ENCODE measurements around the gene C10orf105.

The C10orf105 gene

GRCh38 chr10:71719464-71720201, at the start of gene C10orf105:
Gene C10orf105 (minus strand): TSS chr10:71719778. CDS start chr10:71716337, 3,441 bp downstream.
- Mint-ChIP-seq H3K27ac (peak within 1 kb of the TSS; percentile 65), H3K9me3 (no peaks in the 10 kb centered on the region)
- no peak for ATAC-seq (replicated peaks)

GRCh38 chr10:71767420-71768035, 48.0 kb upstream of the C10orf105 start:
- Mint-ChIP-seq H3K9me3 (no peaks in the 10 kb centered on the region), H3K27me3 (no peaks in the 10 kb centered on the region), H3K27ac (peak overlapping the region; percentile 94), H3K36me3 (peaks cover 0 to 3% of the 10 kb centered on the region in 2 donors), H3K4me3 (peak overlapping the region in 1 of 2 donors; percentile 75), H3K4me1 (peaks cover 54 to 75% of the 10 kb centered on the region in 2 donors)
- ATAC-seq (replicated peaks) (no peak), DNase-seq (no peak)

More at GRCh38 chr10:71719464-71720201, at the start of gene C10orf105:
- no peak for DNase-seq
- H3K4me3 Mint-ChIP-seq, result no peak within 1 kb of the TSS
- peaks cover 6 to 22% of the 10 kb centered on the region in 2 donors for H3K27me3 Mint-ChIP-seq
- H3K4me1 Mint-ChIP-seq, result peaks cover 9 to 16% of the 10 kb centered on the region in 2 donors
- H3K36me3 Mint-ChIP-seq, result no peaks in the 10 kb centered on the region

GRCh38 chr10:71766717-71767419, 47.3 kb upstream of the C10orf105 start:
- H3K4me3 Mint-ChIP-seq, result peak overlapping the region in 1 of 2 donors; percentile 75
- peaks cover 0 to 3% of the 10 kb centered on the region in 2 donors for H3K36me3 Mint-ChIP-seq
- ATAC-seq (replicated peaks), result peak; percentile 22 to 29
- no peaks in the 10 kb centered on the region for H3K27me3 Mint-ChIP-seq
- H3K9me3 Mint-ChIP-seq, result no peaks in the 10 kb centered on the region
- no peak for DNase-seq
- H3K27ac Mint-ChIP-seq, result peak overlapping the region; percentile 94
- H3K4me1 Mint-ChIP-seq, result peaks cover 53 to 73% of the 10 kb centered on the region in 2 donors

GRCh38 chr10:71765906-71766716, 46.5 kb upstream of the C10orf105 start:
- no peak for DNase-seq
- ATAC-seq (replicated peaks), result no peak
- peaks cover 0 to 8% of the 10 kb centered on the region in 2 donors for H3K36me3 Mint-ChIP-seq
- H3K4me3 Mint-ChIP-seq, result no peak overlapping the region
- no peaks in the 10 kb centered on the region for H3K27me3 Mint-ChIP-seq
- H3K9me3 Mint-ChIP-seq, result no peaks in the 10 kb centered on the region
- peak overlapping the region; percentile 49 for H3K27ac Mint-ChIP-seq
- peaks cover 51 to 70% of the 10 kb centered on the region in 2 donors for H3K4me1 Mint-ChIP-seq

- no peaks in the 10 kb centered on the region for H3K27me3 Mint-ChIP-seq
- peaks cover 0 to 13% of the 10 kb centered on the region in 2 donors for H3K36me3 Mint-ChIP-seq
- DNase-seq, result no peak
- peak overlapping the region; percentile 49 for H3K27ac Mint-ChIP-seq
- no peak for ATAC-seq (replicated peaks)
- no peaks in the 10 kb centered on the region for H3K9me3 Mint-ChIP-seq
- H3K4me1 Mint-ChIP-seq, result peaks cover 52 to 69% of the 10 kb centered on the region in 2 donors
- no peak overlapping the region for H3K4me3 Mint-ChIP-seq
These were observed 45.8 kb upstream of the C10orf105 start for GRCh38 chr10:71765176-71765904.

GRCh38 chr10:71763352-71764127, 44.0 kb upstream of the C10orf105 start:
- Mint-ChIP-seq H3K27me3 (no peaks in the 10 kb centered on the region), H3K36me3 (peaks cover 0 to 15% of the 10 kb centered on the region in 2 donors), H3K4me1 (peaks cover 45 to 58% of the 10 kb centered on the region in 2 donors), H3K27ac (peak overlapping the region; percentile 39), H3K4me3 (no peak overlapping the region), H3K9me3 (no peaks in the 10 kb centered on the region)
- no peak for DNase-seq
- no peak for ATAC-seq (replicated peaks)

GRCh38 chr10:71762324-71762723, 42.7 kb upstream of the C10orf105 start:
- Mint-ChIP-seq H3K27ac (no peak overlapping the region), H3K27me3 (no peaks in the 10 kb centered on the region), H3K9me3 (no peaks in the 10 kb centered on the region), H3K4me3 (no peak overlapping the region), H3K36me3 (peaks cover 0 to 13% of the 10 kb centered on the region in 2 donors), H3K4me1 (peaks cover 47 to 57% of the 10 kb centered on the region in 2 donors)
- DNase-seq (no peak), ATAC-seq (replicated peaks) (no peak)

GRCh38 chr10:71761541-71762113, 42.0 kb upstream of the C10orf105 start:
- Mint-ChIP-seq H3K27ac (no peak overlapping the region), H3K9me3 (no peaks in the 10 kb centered on the region), H3K27me3 (no peaks in the 10 kb centered on the region), H3K4me3 (no peak overlapping the region), H3K36me3 (peaks cover 0 to 12% of the 10 kb centered on the region in 2 donors), H3K4me1 (peaks cover 44 to 57% of the 10 kb centered on the region in 2 donors)
- no peak for DNase-seq
- ATAC-seq (replicated peaks), result no peak

GRCh38 chr10:71761105-71761511, 41.5 kb upstream of the C10orf105 start:
- ATAC-seq (replicated peaks) (no peak), DNase-seq (no peak)
- H3K27me3 Mint-ChIP-seq, result no peaks in the 10 kb centered on the region
- peaks cover 0 to 12% of the 10 kb centered on the region in 2 donors for H3K36me3 Mint-ChIP-seq
- no peak overlapping the region for H3K27ac Mint-ChIP-seq
- peaks cover 48 to 57% of the 10 kb centered on the region in 2 donors for H3K4me1 Mint-ChIP-seq
- no peak overlapping the region for H3K4me3 Mint-ChIP-seq
- H3K9me3 Mint-ChIP-seq, result no peaks in the 10 kb centered on the region

- peak; percentile 13 to 19 for ATAC-seq (replicated peaks)
- Mint-ChIP-seq H3K4me3 (peak overlapping the region in 1 of 2 donors; percentile 30), H3K4me1 (peaks cover 53 to 64% of the 10 kb centered on the region in 2 donors), H3K36me3 (peaks cover 0 to 12% of the 10 kb centered on the region in 2 donors), H3K27me3 (no peaks in the 10 kb centered on the region), H3K27ac (peak overlapping the region; percentile 14), H3K9me3 (no peaks in the 10 kb centered on the region)
- DNase-seq, result no peak
These were observed 37.9 kb upstream of the C10orf105 start for GRCh38 chr10:71757399-71757922.

GRCh38 chr10:71756311-71757191, 37.0 kb upstream of the C10orf105 start:
- DNase-seq (no peak), ATAC-seq (replicated peaks) (peak; percentile 75 to 76)
- H3K27me3 Mint-ChIP-seq, result no peaks in the 10 kb centered on the region
- no peaks in the 10 kb centered on the region for H3K9me3 Mint-ChIP-seq
- H3K27ac Mint-ChIP-seq, result peak overlapping the region; percentile 21
- H3K4me3 Mint-ChIP-seq, result peak overlapping the region in 1 of 2 donors; percentile 30
- peaks cover 0 to 14% of the 10 kb centered on the region in 2 donors for H3K36me3 Mint-ChIP-seq
- peaks cover 56 to 68% of the 10 kb centered on the region in 2 donors for H3K4me1 Mint-ChIP-seq

Data from stimulated activated naive B cell treated with anti-CD40 and anti-IgM and Interleukin-4, amounts not matched to agents 10 μg/mL and 1 μg/mL and 100 μg/mL, for 72 hours (primary cell).